WTC11 (cell line): ENCODE measurements around the gene NAALADL2. TPM values are rescaled to one million over a fixed set of nuclear protein-coding genes. Genes with fewer than 3 reads are reported as not detected.

Experiments used
- ATAC-seq: fragments of 200-7000 bp; cut with Tn5 transposase; 2 replicates; pipeline ENCODE4 v1.10.0; 2021; ENCODE audit warnings: mild to moderate bottlenecking, moderate library complexity
- CTCF ChIA-PET: fragments of 300-600 bp; sonication (Branson Sonifier 250); formaldehyde crosslinking; loops from one replicate; lab custom pipeline; 2021; ENCODE audit warnings: antibody characterized with exemption; lab: Charles Lee
- POLR2A ChIA-PET: fragments of 350-600 bp; sonication (Branson Sonifier 250); formaldehyde crosslinking; loops from one replicate; lab custom pipeline; 2021; ENCODE audit warnings: antibody characterized with exemption; lab: Charles Lee
- DNase-seq: peaks from one replicate; pipeline ENCODE4 v3.0.0; 2021; ENCODE audit warnings: low spot score
- H3K27ac Mint-ChIP-seq: 2 replicates; pipeline ENCODE4 v1.8.0; 2021; ENCODE audit warnings: mixed read lengths
- H3K27me3 Mint-ChIP-seq: 2 replicates; pipeline ENCODE4 v1.8.0; 2021; ENCODE audit warnings: low read depth, mild to moderate bottlenecking, moderate library complexity, mixed read lengths
- H3K36me3 Mint-ChIP-seq: 2 replicates; pipeline ENCODE4 v1.8.0; 2021; ENCODE audit warnings: mixed read lengths
- H3K4me1 Mint-ChIP-seq: 2 replicates; pipeline ENCODE4 v1.8.0; 2022; ENCODE audit warnings: mixed read lengths
- H3K4me3 Mint-ChIP-seq: 2 replicates; pipeline ENCODE4 v1.8.0; 2021; ENCODE audit warnings: mild to moderate bottlenecking, moderate library complexity, mixed read lengths
- H3K9me3 Mint-ChIP-seq: 2 replicates; pipeline ENCODE4 v1.8.0; 2021; ENCODE audit warnings: mixed read lengths
- ATF2 ChIP-seq: sonication (generic); formaldehyde crosslinking; IDR thresholded peaks from 2 replicates; pipeline ENCODE4 v1.8.1; 2022; ENCODE audit warnings: low read depth, missing genetic modification reagents, borderline replicate concordance
- ELF4 ChIP-seq: sonication (generic); formaldehyde crosslinking; IDR thresholded peaks from 2 replicates; pipeline ENCODE4 v1.8.1; 2022; ENCODE audit warnings: low read depth, mild to moderate bottlenecking, moderate library complexity, missing genetic modification reagents
- ETV6 ChIP-seq: sonication (generic); formaldehyde crosslinking; IDR thresholded peaks from 2 replicates; pipeline ENCODE4 v1.8.1; 2022; ENCODE audit warnings: mild to moderate bottlenecking, missing genetic modification reagents
- FOXP1 ChIP-seq: sonication (generic); formaldehyde crosslinking; IDR thresholded peaks from 2 replicates; pipeline ENCODE4 v1.8.0; 2022; ENCODE audit warnings: missing genetic modification reagents, mild to moderate bottlenecking, moderate library complexity, borderline replicate concordance
- GABPB1 ChIP-seq: sonication (generic); formaldehyde crosslinking; IDR thresholded peaks from 2 replicates; pipeline ENCODE4 v1.8.1; 2023; ENCODE audit warnings: mild to moderate bottlenecking, missing genetic modification reagents
- NFATC4 ChIP-seq: fragments of 250-450 bp; sonication (Bioruptor Pico); IDR thresholded peaks from 2 replicates; pipeline ENCODE4 v1.9.0; 2021; ENCODE audit warnings: mild to moderate bottlenecking
- NR3C1 ChIP-seq: sonication (generic); formaldehyde crosslinking; conservative IDR thresholded peaks from 2 replicates; pipeline ENCODE4 v1.8.1; 2023; ENCODE audit warnings: low read depth, mild to moderate bottlenecking, missing genetic modification reagents
- TCF7 ChIP-seq: sonication (generic); formaldehyde crosslinking; IDR thresholded peaks from 2 replicates; pipeline ENCODE4 v1.8.0; 2022; ENCODE audit warnings: mild to moderate bottlenecking, low read depth, missing genetic modification reagents, moderate library complexity
- ZBTB43 ChIP-seq: sonication (generic); formaldehyde crosslinking; IDR thresholded peaks from 2 replicates; pipeline ENCODE4 v1.8.1; 2023; ENCODE audit warnings: mild to moderate bottlenecking, missing genetic modification reagents
- ZNF396 ChIP-seq: fragments of 250-450 bp; sonication (Bioruptor Pico); IDR thresholded peaks from 2 replicates; pipeline ENCODE4 v1.8.0; 2021; ENCODE audit warnings: mild to moderate bottlenecking, moderate library complexity, borderline replicate concordance
- ZNF425 ChIP-seq: fragments of 250-450 bp; sonication (Bioruptor Pico); conservative IDR thresholded peaks from 2 replicates; pipeline ENCODE4 v1.9.0; 2021; ENCODE audit warnings: mild to moderate bottlenecking
- total RNA-seq: library from RNA; stranded (reverse); gene quantifications from 3 replicates; pipeline ENCODE4 v1.2.3, GENCODE V29; 2021
- TF ChIP-seq, protein P1 (sequence below): fragments of 250-450 bp; sonication (Bioruptor Pico); IDR thresholded peaks from 2 replicates; pipeline ENCODE4 v1.9.0; 2021; ENCODE audit warnings: mild to moderate bottlenecking, borderline replicate concordance
- TF ChIP-seq, protein P2 (sequence below): sonication (generic); formaldehyde crosslinking; IDR thresholded peaks from 2 replicates; pipeline ENCODE4 v1.8.0; 2023; ENCODE audit warnings: mild to moderate bottlenecking, missing genetic modification reagents
- TF ChIP-seq, protein P3 (sequence below): sonication (generic); formaldehyde crosslinking; IDR thresholded peaks from 2 replicates; pipeline ENCODE4 v1.8.1; 2023; ENCODE audit warnings: mild to moderate bottlenecking, moderate library complexity, missing genetic modification reagents

NAALADL2 gene
- total RNA-seq, 1 experiment from 2014 or later: 1.2 TPM

- no peak for TF ChIP-seq ZNF425 (CRISPR knock-in tag)
- TF ChIP-seq ATF2 (CRISPR knock-in tag): no peak
- no peak for TF ChIP-seq ELF4 (CRISPR knock-in tag)
- TF ChIP-seq, protein P1, sequence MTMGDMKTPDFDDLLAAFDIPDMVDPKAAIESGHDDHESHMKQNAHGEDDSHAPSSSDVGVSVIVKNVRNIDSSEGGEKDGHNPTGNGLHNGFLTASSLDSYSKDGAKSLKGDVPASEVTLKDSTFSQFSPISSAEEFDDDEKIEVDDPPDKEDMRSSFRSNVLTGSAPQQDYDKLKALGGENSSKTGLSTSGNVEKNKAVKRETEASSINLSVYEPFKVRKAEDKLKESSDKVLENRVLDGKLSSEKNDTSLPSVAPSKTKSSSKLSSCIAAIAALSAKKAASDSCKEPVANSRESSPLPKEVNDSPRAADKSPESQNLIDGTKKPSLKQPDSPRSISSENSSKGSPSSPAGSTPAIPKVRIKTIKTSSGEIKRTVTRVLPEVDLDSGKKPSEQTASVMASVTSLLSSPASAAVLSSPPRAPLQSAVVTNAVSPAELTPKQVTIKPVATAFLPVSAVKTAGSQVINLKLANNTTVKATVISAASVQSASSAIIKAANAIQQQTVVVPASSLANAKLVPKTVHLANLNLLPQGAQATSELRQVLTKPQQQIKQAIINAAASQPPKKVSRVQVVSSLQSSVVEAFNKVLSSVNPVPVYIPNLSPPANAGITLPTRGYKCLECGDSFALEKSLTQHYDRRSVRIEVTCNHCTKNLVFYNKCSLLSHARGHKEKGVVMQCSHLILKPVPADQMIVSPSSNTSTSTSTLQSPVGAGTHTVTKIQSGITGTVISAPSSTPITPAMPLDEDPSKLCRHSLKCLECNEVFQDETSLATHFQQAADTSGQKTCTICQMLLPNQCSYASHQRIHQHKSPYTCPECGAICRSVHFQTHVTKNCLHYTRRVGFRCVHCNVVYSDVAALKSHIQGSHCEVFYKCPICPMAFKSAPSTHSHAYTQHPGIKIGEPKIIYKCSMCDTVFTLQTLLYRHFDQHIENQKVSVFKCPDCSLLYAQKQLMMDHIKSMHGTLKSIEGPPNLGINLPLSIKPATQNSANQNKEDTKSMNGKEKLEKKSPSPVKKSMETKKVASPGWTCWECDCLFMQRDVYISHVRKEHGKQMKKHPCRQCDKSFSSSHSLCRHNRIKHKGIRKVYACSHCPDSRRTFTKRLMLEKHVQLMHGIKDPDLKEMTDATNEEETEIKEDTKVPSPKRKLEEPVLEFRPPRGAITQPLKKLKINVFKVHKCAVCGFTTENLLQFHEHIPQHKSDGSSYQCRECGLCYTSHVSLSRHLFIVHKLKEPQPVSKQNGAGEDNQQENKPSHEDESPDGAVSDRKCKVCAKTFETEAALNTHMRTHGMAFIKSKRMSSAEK: no peak
- no peak for TF ChIP-seq FOXP1
- TF ChIP-seq, protein P2, sequence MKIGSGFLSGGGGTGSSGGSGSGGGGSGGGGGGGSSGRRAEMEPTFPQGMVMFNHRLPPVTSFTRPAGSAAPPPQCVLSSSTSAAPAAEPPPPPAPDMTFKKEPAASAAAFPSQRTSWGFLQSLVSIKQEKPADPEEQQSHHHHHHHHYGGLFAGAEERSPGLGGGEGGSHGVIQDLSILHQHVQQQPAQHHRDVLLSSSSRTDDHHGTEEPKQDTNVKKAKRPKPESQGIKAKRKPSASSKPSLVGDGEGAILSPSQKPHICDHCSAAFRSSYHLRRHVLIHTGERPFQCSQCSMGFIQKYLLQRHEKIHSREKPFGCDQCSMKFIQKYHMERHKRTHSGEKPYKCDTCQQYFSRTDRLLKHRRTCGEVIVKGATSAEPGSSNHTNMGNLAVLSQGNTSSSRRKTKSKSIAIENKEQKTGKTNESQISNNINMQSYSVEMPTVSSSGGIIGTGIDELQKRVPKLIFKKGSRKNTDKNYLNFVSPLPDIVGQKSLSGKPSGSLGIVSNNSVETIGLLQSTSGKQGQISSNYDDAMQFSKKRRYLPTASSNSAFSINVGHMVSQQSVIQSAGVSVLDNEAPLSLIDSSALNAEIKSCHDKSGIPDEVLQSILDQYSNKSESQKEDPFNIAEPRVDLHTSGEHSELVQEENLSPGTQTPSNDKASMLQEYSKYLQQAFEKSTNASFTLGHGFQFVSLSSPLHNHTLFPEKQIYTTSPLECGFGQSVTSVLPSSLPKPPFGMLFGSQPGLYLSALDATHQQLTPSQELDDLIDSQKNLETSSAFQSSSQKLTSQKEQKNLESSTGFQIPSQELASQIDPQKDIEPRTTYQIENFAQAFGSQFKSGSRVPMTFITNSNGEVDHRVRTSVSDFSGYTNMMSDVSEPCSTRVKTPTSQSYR (CRISPR knock-in tag): no peak
Measured at GRCh38 chr3:175743733-175744400, 884.7 kb downstream of the NAALADL2 start (continued).

GRCh38 chr3:175746308-175746707 is 887.2 kb downstream of the NAALADL2 start:
- Mint-ChIP-seq H3K27ac (no peak overlapping the region), H3K36me3 (peaks cover 3% of the 10 kb centered on the region; the same call in 1 of the 2 replicates), H3K27me3 (no peaks in the 10 kb centered on the region), H3K4me1 (peaks cover 24% of the 10 kb centered on the region), H3K9me3 (peaks cover 11% of the 10 kb centered on the region), H3K4me3 (no peak overlapping the region)
- no peak for ATAC-seq
- ChIA-PET POLR2A (no interaction called here), CTCF (no interaction called here)
- DNase-seq: no peak
- TF ChIP-seq ETV6 (CRISPR knock-in tag): no peak

DNA sequence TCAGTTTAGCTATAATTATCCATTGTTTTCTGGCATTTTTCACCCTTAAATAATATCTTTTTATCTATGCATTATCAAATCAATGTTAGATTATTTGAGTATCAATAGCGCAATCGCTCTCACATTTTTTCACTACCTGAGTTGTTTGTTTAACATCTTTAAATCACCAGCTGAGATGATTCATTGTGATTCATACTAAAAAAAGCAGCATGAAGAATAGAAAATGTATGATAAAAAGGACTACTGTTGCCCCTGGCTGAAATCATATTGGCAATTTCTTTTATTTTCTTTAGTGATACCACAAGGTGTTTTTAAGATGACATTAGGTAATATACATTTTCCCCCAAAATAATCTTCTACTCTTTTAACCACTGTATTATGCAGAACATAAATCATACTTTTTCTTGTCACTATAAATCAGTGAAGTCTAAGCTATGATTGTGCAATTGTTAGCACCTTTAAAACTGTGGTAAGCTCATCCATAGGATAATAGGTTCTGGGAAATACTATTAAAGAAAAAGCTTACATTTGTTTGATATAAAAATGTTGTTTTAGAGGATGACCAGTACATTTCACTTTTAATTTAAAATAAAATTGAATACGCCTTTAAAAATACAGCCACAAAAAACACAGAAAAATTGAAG is 889.1 kb downstream of the NAALADL2 start:
- Mint-ChIP-seq H3K4me1 (peaks cover 24% of the 10 kb centered on the region), H3K9me3 (peaks cover 8% of the 10 kb centered on the region), H3K27me3 (no peaks in the 10 kb centered on the region), H3K4me3 (no peak overlapping the region), H3K27ac (no peak overlapping the region), H3K36me3 (no peaks in the 10 kb centered on the region)
- ChIA-PET CTCF (no interaction called here), POLR2A (no interaction called here)
- DNase-seq: no peak
- no peak for ATAC-seq
- TF ChIP-seq TCF7 (CRISPR knock-in tag): no peak
- TF ChIP-seq ZNF396 (CRISPR knock-in tag): no peak
- no peak for TF ChIP-seq NR3C1
- no peak for TF ChIP-seq ETV6 (CRISPR knock-in tag)
- no peak for TF ChIP-seq GABPB1 (CRISPR knock-in tag)
- TF ChIP-seq, protein P3, sequence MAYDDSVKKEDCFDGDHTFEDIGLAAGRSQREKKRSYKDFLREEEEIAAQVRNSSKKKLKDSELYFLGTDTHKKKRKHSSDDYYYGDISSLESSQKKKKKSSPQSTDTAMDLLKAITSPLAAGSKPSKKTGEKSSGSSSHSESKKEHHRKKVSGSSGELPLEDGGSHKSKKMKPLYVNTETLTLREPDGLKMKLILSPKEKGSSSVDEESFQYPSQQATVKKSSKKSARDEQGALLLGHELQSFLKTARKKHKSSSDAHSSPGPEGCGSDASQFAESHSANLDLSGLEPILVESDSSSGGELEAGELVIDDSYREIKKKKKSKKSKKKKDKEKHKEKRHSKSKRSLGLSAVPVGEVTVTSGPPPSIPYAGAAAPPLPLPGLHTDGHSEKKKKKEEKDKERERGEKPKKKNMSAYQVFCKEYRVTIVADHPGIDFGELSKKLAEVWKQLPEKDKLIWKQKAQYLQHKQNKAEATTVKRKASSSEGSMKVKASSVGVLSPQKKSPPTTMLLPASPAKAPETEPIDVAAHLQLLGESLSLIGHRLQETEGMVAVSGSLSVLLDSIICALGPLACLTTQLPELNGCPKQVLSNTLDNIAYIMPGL: no peak
- no peak for TF ChIP-seq ZBTB43 (CRISPR knock-in tag)
- no peak for TF ChIP-seq NFATC4
